Measurements from ENCODE around the gene RPL35A. TPM values are rescaled to one million over a fixed set of nuclear protein-coding genes. Genes with fewer than 3 reads are reported as not detected.

RPL35A gene
- polyA plus RNA-seq, 2 of the 4 experiments (the other 2 are of a cell fraction), result 930 to 1,060 TPM

DNA sequence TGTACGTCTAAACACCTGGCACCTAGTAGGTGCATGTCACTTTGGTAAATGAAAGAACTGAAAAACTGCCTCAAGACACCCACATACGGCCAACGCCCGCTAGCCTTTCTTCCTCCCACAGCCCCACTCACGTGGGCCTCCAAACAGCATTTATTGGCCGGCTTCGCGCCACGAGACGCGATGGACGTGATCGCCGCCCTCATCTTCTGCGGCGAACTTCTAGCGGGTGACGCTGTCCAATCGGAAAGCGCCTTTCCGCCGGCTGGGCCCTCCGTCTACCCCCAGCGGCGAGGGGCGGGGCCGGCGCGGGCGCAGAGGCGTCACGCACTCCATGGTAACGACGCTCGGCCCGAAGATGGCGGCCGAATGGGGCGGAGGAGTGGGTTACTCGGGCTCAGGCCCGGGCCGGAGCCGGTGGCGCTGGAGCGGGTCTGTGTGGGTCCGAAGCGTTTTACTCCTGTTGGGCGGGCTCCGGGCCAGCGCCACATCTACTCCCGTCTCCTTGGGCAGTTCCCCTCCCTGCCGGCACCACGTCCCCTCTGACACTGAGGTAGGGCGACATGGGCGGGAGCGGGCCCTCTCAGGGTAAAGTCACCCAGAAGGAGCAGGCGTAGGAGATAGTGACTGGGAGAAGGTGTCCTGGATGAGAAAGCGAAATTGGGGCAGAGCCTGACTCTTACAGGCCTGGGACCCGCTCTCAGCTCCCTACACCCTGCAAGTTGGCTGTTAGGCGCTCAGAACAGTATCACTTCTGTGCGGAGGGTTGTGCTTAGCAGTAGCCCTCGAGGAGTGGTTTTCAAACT lies 10.1 kb downstream of the RPL35A start, which contains the start of gene LMLN (continued):
- no peak for TF ChIP-seq KDM5A (IDR thresholded peaks at IDR 0.05)
- no peak for TF ChIP-seq ZFP36 (IDR thresholded peaks at IDR 0.05; ENCODE audit: borderline replicate concordance, partially characterized antibody)
- TF ChIP-seq E2F6 (IDR thresholded peaks at IDR 0.05; ENCODE audit: borderline replicate concordance, low read depth), result peak; percentile 82
- no peak for TF ChIP-seq KDM1A (IDR thresholded peaks at IDR 0.05; ENCODE audit: low read depth)
- no peak for TF ChIP-seq EP300 (IDR thresholded peaks at IDR 0.05)
- no peak for TF ChIP-seq MAFK (IDR thresholded peaks at IDR 0.05; ENCODE audit: partially characterized antibody)
- peak; percentile 37; the same call in 1 of the 2 replicates for TF ChIP-seq EHF (CRISPR knock-in tag; IDR thresholded peaks at IDR 0.05)
- TF ChIP-seq RNF2 (IDR thresholded peaks at IDR 0.05; ENCODE audit: borderline replicate concordance, low read depth), result no peak
- TF ChIP-seq, protein P1, sequence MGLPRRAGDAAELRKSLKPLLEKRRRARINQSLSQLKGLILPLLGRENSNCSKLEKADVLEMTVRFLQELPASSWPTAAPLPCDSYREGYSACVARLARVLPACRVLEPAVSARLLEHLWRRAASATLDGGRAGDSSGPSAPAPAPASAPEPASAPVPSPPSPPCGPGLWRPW (IDR thresholded peaks at IDR 0.05), result no peak
- no peak for TF ChIP-seq EHMT2 (IDR thresholded peaks at IDR 0.05; ENCODE audit: low read depth)
- TF ChIP-seq HOXB13 (CRISPR knock-in tag; IDR thresholded peaks at IDR 0.05; ENCODE audit: low read depth), result peak; percentile 39; the same call in 1 of the 2 replicates
- TF ChIP-seq USF2 (IDR thresholded peaks at IDR 0.05), result peak; percentile 97
- peak in 1 of 2 experiments; percentile 42; a peak in 2 of 5 replicates for TF ChIP-seq JUN (IDR thresholded peaks at IDR 0.05)
- no peak for TF ChIP-seq HOXB5 (CRISPR knock-in tag; IDR thresholded peaks at IDR 0.05)
- no peak for TF ChIP-seq CBX2 (IDR thresholded peaks at IDR 0.05; ENCODE audit: borderline replicate concordance, low read depth)
- no peak for TF ChIP-seq CTCF (IDR thresholded peaks at IDR 0.05)
- TF ChIP-seq RAD21 (conservative IDR thresholded peaks at IDR 0.05 in 1 of 2, IDR thresholded peaks at IDR 0.05 in 1 of 2), result no peak

DNA sequence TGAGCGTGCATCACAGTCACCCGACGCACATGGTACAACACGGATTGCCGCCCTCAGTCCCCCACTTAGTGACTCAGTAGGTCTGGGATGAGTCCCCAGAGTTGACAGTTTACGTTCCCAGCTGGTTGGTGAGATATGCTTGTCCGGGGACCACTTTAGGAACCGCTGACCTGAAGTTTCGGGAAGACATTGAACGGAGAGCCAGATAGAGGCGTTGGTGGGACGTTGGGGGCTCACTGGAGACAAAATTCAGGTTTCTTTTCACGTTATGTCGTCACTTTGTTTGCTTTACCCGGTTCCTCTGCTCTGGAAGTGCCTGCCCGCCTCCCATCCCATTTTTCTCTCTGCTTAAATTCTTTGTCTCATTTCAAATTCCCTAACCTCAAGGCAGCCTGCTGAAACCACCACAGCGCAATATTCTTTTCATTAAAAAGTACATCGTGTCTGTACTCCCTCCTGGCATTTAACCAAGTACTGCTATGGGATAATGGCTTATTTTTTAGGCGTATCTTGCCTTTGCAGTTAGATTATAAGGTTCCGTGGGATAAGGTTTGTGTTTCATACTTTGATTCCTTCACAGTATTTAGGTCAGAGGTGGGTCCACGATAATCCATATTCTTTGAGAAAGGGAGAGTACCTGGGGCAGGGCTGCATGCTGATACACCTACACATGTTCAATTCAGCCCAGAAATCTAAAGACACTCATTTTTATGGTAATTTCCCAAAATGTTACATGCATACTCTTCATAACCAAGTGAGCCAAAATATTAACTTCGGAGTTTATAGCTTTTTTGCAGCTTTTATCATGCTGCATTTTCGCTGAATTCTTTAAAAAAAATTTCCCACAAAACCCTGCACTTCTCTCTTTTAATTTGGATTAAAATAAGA lies 10.9 kb downstream of the RPL35A start:
- TF ChIP-seq E2F6 (IDR thresholded peaks at IDR 0.05; ENCODE audit: borderline replicate concordance, low read depth), result no peak
- TF ChIP-seq, protein P1 (IDR thresholded peaks at IDR 0.05), result no peak
- ChIA-PET POLR2A (no interaction called here), CTCF (interaction anchor here (1.1 kb wide), 1 partner anchor 9 kb away, joined by 3 read pairs; no protein-coding TSS in a partner anchor)
- Histone ChIP-seq H3K9me3 (no peaks in the 10 kb centered on the region), H3K4me1 (peaks cover 10% of the 10 kb centered on the region; the same call in 2 of the 3 replicates), H3K4me3 (peak overlapping the region; percentile 75), H3K4me2 (peak overlapping the region; percentile 97), H3K27ac (peak overlapping the region; percentile 81 to 89; a peak in 5 of 6 replicates)
- DNase-seq (ENCODE audit: low read depth in 1 of 2, low spot score in 1 of 2) (no peak), FAIRE-seq (no peak), ATAC-seq (no peak)
- WGBS (ENCODE audit: missing lambda C conversion rate), result 31% methylated on average over 20 of the region's 23 CpGs
